GM23338 (cell line): ENCODE data around the gene CD19.

Source experiments
- EZH2 ChIP-seq: fragments of 200-600 bp; sonication (generic); IDR thresholded peaks from one replicate; pipeline ENCODE4 v1.8.0; 2017; ENCODE audit warnings: antibody characterized with exemption, mild to moderate bottlenecking, low read depth; ENCODE audit not compliant: unreplicated experiment
- POLR2AphosphoS5 ChIP-seq: IDR thresholded peaks from 2 replicates; pipeline ENCODE4 v1.6.1; 2016; ENCODE audit warnings: antibody characterized with exemption, low read depth
- ZNF114 ChIP-seq: fragments of 250-450 bp; sonication (Bioruptor Pico); IDR thresholded peaks from 2 replicates; pipeline ENCODE4 v1.5.0; 2020; ENCODE audit warnings: mild to moderate bottlenecking, moderate library complexity
- TF ChIP-seq, protein P1 (sequence below), 2 experiments: fragments of 200-600 bp in 1 of 2; sonication (generic) in 1 of 2; conservative IDR thresholded peaks; 2 replicates each; pipeline versions ENCODE4 v1.5.1 to v1.6.1; 2016 to 2017; ENCODE audit warnings: antibody characterized with exemption in 2 of 2, low read depth in 2 of 2, mild to moderate bottlenecking in 2 of 2, moderate library complexity in 1 of 2
- TF ChIP-seq, protein P2 (sequence below): IDR thresholded peaks from one replicate; pipeline ENCODE4 v1.6.1; 2018; ENCODE audit warnings: antibody characterized with exemption; ENCODE audit not compliant: unreplicated experiment
- TF ChIP-seq, protein P3 (sequence below): IDR thresholded peaks from 2 replicates; pipeline ENCODE4 v1.6.1; 2016; ENCODE audit warnings: antibody characterized with exemption

DNA sequence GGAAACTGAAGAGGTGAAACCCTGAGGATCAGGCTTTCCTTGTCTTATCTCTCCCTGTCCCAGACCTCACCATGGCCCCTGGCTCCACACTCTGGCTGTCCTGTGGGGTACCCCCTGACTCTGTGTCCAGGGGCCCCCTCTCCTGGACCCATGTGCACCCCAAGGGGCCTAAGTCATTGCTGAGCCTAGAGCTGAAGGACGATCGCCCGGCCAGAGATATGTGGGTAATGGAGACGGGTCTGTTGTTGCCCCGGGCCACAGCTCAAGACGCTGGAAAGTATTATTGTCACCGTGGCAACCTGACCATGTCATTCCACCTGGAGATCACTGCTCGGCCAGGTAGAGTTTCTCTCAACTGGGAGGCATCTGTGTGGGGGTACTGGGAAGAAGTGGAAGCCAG, 1.4 kb downstream of the CD19 start:
- TF ChIP-seq, protein P1, sequence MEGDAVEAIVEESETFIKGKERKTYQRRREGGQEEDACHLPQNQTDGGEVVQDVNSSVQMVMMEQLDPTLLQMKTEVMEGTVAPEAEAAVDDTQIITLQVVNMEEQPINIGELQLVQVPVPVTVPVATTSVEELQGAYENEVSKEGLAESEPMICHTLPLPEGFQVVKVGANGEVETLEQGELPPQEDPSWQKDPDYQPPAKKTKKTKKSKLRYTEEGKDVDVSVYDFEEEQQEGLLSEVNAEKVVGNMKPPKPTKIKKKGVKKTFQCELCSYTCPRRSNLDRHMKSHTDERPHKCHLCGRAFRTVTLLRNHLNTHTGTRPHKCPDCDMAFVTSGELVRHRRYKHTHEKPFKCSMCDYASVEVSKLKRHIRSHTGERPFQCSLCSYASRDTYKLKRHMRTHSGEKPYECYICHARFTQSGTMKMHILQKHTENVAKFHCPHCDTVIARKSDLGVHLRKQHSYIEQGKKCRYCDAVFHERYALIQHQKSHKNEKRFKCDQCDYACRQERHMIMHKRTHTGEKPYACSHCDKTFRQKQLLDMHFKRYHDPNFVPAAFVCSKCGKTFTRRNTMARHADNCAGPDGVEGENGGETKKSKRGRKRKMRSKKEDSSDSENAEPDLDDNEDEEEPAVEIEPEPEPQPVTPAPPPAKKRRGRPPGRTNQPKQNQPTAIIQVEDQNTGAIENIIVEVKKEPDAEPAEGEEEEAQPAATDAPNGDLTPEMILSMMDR (conservative IDR thresholded peaks at IDR 0.05; ENCODE audit: low read depth in 2 of 2), result no peak
- TF ChIP-seq EZH2, result no peak
- TF ChIP-seq, protein P2, sequence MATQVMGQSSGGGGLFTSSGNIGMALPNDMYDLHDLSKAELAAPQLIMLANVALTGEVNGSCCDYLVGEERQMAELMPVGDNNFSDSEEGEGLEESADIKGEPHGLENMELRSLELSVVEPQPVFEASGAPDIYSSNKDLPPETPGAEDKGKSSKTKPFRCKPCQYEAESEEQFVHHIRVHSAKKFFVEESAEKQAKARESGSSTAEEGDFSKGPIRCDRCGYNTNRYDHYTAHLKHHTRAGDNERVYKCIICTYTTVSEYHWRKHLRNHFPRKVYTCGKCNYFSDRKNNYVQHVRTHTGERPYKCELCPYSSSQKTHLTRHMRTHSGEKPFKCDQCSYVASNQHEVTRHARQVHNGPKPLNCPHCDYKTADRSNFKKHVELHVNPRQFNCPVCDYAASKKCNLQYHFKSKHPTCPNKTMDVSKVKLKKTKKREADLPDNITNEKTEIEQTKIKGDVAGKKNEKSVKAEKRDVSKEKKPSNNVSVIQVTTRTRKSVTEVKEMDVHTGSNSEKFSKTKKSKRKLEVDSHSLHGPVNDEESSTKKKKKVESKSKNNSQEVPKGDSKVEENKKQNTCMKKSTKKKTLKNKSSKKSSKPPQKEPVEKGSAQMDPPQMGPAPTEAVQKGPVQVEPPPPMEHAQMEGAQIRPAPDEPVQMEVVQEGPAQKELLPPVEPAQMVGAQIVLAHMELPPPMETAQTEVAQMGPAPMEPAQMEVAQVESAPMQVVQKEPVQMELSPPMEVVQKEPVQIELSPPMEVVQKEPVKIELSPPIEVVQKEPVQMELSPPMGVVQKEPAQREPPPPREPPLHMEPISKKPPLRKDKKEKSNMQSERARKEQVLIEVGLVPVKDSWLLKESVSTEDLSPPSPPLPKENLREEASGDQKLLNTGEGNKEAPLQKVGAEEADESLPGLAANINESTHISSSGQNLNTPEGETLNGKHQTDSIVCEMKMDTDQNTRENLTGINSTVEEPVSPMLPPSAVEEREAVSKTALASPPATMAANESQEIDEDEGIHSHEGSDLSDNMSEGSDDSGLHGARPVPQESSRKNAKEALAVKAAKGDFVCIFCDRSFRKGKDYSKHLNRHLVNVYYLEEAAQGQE, result no peak
- TF ChIP-seq, protein P3, sequence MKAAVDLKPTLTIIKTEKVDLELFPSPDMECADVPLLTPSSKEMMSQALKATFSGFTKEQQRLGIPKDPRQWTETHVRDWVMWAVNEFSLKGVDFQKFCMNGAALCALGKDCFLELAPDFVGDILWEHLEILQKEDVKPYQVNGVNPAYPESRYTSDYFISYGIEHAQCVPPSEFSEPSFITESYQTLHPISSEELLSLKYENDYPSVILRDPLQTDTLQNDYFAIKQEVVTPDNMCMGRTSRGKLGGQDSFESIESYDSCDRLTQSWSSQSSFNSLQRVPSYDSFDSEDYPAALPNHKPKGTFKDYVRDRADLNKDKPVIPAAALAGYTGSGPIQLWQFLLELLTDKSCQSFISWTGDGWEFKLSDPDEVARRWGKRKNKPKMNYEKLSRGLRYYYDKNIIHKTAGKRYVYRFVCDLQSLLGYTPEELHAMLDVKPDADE, result no peak
- no peak for TF ChIP-seq ZNF114 (CRISPR knock-in tag)
- no peak for TF ChIP-seq POLR2AphosphoS5
